Measurements from ENCODE around the gene CROCC2. TPM values are rescaled to one million over a fixed set of nuclear protein-coding genes. Genes with fewer than 3 reads are reported as not detected.

CROCC2 gene
- total and polyA plus RNA-seq, 11 donors: not detected

Other genes with a start within 250 kb of the CROCC2 start
- not detected for gene AQP12B, start 223.5 kb upstream of the CROCC2 start, total RNA-seq
- gene AQP12B, start 223.5 kb upstream of the CROCC2 start, polyA plus RNA-seq: not detected
- gene AQP12A, start 214.5 kb upstream of the CROCC2 start, total RNA-seq: not detected
- not detected for gene AQP12A, start 214.5 kb upstream of the CROCC2 start, polyA plus RNA-seq
- 10 to 100 TPM in 1 of 9 donors, 1 to 10 TPM in 8; 1.1 to 25.8 (median 2.8) TPM for gene KIF1A, start 86.1 kb upstream of the CROCC2 start, total RNA-seq
- gene KIF1A, start 86.1 kb upstream of the CROCC2 start, polyA plus RNA-seq: under 1 TPM; 0.76 to 0.97 TPM
- not detected for gene AGXT, start 37.5 kb upstream of the CROCC2 start, total RNA-seq
- gene AGXT, start 37.5 kb upstream of the CROCC2 start, polyA plus RNA-seq: under 1 TPM in 1 of 2 donors, not detected in 1; 0.06 TPM
- under 1 TPM in 1 of 9 donors, not detected in 8; 0.75 TPM for gene MAB21L4, start 10.2 kb upstream of the CROCC2 start, total RNA-seq
- under 1 TPM in 1 of 2 donors, not detected in 1; 0.10 TPM for gene MAB21L4, start 10.2 kb upstream of the CROCC2 start, polyA plus RNA-seq
- gene SNED1, start 92.3 kb downstream of the CROCC2 start, total RNA-seq: 10 to 100 TPM in 2 of 9 donors, 1 to 10 TPM in 7; 3.1 to 14.7 (median 5.6) TPM
- gene SNED1, start 92.3 kb downstream of the CROCC2 start, polyA plus RNA-seq: 1 to 10 TPM; 4.2 to 4.3 TPM
- gene MTERF4, start 196.0 kb downstream of the CROCC2 start, total RNA-seq: 10 to 100 TPM; 16.4 to 29.1 (median 22.3) TPM
- gene MTERF4, start 196.0 kb downstream of the CROCC2 start, polyA plus RNA-seq: 10 to 100 TPM; 23.0 to 28.7 TPM
- gene PASK, start 243.1 kb downstream of the CROCC2 start, total RNA-seq: 1 to 10 TPM in 8 of 9 donors, under 1 TPM in 1; 0.60 to 6.3 (median 1.8) TPM
- 1 to 10 TPM in 1 of 2 donors, under 1 TPM in 1; 0.84 to 1.2 TPM for gene PASK, start 243.1 kb downstream of the CROCC2 start, polyA plus RNA-seq
- 100 to 1,000 TPM in 1 of 9 donors, 10 to 100 TPM in 8; 66.7 to 110 (median 74.7) TPM for gene PPP1R7, start 244.1 kb downstream of the CROCC2 start, total RNA-seq
- 100 to 1,000 TPM in 1 of 2 donors, 10 to 100 TPM in 1; 82.7 to 103 TPM for gene PPP1R7, start 244.1 kb downstream of the CROCC2 start, polyA plus RNA-seq

Measured in heart left ventricle (tissue), 11 donors.